Activated CD4-positive, CD25-positive, alpha-beta regulatory T cell (primary cell): Measurements from ENCODE around the gene BCAR1.
"Not testable (repeated sequence)": the region's sequence is repeated elsewhere in the genome, so short reads cannot be mapped to it uniquely, and the experiment has no call there.

Source experiments
- DNase-seq, 4 experiments: peaks; one replicate each; lab custom pipeline; 2025; lab: John Stamatoyannopoulos, UW

Gene BCAR1

DNA sequence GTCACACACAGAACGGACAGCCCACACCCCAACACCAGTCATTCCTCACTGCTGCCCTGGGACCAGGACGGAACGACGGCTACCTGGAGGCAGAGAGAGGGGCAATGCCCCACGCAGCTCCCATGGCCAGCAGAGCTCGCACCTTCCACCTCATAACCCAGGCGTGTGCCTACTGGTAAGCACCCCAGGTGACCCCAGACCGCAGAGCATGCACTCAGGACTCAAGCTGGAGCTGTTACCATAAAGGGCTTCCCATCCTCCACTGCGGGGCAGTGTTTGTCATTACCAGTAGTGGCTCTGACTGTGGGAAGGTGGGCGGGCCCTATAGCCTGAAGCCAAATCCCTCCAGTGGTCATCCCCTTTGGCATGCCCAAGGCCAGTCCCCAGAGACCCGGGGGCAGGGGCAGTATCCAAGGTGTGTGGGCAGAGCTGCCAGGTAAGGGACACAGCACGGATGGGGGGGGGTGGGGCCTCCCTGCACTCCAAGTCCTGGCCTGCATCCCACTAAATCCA lies 4.7 kb upstream of the BCAR1 start:
- DNase-seq: no peak

DNA sequence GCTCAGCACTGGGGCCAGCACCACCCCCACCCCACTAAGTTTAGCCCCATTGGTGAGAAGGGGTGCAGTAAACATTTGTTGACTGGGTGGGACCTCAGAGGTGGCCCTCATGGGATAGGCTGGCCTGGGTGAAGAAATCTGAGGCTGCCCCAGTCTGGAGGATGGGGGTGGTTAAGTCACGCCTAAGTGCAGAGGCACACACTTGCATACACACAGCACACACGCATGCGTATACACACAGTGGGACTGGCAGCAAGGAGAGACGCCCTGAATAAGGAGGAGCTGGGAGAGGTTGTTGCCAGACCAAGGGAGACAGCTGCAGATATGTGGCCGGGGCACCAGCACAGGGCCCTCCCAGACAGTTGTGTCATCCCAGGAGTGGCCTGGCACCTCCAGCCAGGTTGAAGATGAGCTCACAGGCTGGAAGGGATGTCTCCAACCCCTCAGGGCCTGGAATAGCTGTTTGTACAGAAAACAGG lies 3.0 kb upstream of the BCAR1 start:
- DNase-seq: no peak

DNA sequence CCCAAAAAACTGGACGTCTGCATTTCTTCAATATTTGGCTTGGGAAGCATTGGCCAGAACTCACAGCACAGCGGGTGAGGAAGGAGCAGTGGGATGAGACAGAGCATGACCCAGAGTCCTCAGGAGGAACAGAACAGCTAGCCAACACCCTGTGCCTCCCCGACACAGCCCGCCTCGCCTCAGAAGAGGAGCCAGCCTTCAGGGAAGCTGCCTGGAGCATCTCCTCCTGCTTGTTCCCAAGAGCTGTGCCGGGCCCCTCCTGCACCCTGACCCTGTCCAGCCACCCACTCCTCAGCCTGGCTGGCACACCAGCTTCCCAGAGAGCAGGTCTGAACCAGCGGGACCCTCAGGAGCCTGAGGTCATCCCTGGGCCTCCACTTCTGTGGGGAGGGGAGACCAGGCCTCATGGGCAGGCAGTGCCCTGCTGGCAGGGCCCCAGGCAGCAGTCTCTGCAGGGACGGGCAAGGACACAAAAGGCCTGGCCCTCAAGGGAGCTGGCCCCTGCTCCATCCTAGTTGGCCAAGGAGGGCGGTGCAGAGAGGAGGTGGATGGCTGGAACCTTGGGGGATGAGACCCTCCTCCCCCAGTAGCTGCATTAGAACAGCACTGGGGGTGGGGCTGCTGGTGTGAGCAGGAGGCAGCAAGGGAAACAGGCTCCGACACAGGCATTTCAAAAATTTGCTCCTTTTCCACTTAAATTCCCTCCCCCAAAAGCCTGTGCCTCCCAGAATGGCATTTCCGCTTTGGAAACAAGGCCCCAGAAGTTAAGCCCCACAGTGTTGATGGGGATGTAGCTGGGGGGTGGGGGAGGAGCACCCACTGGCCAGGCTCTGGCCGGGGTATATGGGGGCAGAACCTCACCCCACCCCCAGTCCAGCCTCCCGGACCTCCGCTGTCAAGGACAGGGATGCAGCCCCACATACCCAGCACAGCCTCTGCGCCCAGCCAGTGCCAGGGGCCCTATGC lies 1.8 kb upstream of the BCAR1 start:
- no peak for DNase-seq

DNA sequence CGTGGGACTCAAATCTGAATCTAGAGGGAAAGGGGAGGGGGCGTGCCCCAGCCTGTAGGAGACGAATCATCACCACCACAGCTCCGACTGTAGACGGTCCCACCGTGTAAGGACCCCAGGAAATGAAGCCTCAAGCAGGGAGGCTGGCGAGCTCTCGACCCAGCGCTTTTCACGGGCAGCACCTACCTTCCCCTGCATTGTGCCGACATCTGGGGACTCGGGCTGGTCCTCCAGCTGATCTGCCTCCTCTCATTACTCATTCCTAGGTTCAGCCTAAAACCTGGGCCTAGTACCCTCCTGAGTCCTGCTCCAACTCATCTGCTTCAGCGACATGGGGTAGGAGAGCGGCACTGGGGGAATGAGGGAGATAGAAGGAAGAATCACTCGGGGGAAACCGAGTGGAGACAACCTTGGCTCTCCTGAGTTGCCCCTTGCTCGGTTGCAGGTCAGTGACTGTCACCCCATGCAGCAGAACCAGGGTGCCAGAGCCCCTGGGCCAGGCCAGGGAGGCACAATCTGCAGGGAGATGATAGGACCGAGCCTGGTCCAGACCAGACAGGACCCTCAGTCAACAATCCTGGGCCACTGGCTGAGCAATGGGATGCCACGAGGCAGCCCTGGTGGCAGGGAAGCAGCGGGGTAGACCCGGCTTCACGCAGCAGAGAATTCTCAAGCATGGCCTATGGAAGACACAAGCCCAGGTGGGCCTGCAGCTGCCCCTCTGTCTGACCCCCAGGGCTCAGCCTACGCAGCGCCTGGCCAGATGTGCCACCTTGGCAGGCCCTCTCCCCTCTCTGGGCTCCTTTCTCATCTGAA lies 833 bp upstream of the BCAR1 start:
- no peak for DNase-seq

DNA sequence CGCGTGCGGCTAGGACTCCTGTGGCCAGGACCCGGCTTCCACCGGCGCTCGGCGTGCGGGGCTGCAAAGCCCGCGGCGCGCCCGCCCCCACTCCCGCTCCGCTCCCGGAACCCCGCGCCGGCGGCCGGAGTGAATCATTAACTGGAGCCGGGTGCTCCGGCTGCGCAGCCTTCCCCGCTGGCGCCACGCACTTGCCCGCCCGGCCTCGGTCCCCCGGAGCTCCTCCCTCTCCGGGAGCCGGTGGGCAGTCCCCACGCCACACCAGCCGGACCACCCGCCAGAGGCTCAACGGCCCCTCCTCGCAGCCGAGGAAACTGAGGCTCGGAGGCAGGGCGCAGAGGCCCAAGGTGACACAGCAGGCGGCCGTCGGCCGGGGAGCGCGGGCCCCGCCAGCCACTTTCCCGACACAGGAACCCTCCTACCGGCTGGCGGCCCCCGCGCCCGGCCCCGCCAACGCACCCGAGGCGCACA lies 580 bp downstream of the BCAR1 start:
- no peak for DNase-seq

DNA sequence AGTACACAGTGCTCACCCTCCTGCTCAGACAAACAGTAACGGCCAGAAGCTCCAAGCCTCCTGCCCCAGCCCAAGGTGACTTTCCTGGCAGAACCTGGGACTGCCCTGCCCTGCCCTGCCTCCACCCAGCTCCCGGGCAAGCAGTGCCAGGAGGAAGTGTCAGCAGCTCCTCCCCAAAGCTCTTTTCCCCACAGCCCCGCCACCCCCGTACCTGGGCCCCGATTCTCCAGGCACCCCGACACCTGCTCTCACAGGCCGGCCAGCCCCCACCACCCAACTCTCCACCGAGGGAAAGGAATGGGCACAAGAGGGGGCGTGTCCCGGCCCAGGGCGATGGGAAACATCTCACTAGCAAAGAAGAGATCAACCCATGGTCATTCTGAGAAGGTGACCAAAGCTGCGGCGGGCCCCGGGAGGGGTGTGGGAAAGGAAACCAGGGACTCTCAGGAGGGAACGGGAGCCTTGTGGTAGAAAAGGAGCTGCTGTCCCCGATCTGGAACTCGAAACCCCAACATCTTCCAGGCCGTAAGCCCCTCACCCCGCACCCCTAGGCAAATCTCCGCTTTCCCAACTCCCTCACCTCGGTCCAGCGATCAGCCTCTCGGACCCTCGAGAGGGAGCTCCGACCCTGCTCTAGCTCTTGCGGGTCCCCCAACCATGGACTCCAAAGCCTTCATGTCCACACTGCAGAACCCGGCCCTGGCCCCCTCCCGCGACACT lies 1.2 kb downstream of the BCAR1 start:
- DNase-seq: no peak

DNA sequence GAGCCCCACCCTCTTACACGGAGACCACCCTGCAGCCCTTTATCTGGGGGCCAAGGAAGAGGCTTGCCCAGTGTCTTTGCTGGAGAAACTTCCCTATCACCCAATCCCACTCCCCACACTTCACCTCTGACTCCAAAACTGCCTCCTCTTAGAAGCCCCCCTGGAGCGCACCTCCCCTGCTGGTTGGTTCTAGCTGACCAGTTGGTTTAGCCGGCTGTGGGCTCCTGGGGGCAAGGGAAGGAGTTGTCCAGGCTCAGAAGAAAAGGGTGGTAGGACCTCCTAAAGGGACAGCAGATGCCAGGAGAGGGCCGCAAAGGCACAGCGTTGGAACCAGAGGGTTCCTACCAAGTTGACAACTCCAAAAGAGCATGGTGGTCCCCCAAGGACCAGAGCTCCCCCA lies 2.0 kb downstream of the BCAR1 start:
- no peak for DNase-seq

DNA sequence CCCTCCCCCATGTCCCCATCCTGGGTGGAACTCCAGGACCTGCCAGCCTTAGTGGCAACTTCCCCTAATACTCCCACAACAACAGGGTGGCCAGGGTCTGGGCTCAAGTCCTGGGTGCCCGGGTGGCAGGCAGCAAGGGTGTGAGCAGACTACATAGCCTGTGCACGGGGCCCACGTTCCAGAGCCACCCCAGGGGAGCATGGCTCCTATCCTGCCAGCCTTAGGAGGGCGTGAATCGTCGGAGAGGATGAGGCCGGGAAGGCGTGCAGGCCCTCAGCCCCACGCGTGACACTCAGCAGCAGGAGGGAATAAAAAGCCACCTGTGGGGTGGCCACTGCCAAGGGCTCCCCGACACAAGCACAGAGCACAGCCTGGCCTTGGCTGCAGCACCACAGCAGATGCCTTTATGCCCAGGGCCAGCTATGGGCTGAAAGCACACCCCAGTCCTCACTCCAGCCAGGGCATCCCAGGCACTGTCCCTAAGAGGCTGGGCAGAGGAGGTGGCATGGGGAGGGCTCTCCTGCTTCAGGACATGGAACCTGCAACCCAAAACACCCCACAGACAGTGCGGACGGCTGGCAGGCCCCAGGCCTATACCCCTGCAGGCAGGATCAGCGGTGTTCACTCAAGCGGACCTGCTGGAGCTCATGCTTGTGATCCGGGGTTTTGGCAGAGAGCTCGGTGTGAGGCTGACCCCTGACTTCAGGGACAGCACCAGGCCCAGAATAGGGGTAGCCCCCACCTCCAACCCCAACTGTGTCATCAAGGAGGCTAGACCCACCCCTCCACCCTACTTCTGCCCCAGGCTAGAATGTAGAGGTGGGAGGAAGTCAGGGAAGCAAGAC lies 2.7 kb downstream of the BCAR1 start:
- DNase-seq: no peak

DNA sequence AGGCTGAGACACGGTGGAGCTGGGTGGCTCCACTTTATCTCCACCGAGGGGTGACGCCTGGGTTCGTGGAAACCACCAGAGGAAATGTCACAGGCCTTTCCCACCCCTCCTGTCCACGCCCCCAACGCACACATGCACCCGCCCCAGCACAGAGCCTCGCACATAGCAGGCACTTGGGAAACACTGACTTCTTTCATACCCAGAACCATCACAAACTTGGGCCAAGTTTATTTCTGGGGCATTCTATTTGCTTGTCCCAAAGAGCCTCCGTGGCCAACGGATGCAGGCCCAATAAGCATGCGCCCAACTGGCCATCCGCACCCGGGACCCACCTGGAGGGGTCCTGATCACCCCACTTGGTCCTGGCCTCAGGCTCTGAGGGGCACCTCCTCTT lies 3.3 kb downstream of the BCAR1 start:
- no peak for DNase-seq

DNA sequence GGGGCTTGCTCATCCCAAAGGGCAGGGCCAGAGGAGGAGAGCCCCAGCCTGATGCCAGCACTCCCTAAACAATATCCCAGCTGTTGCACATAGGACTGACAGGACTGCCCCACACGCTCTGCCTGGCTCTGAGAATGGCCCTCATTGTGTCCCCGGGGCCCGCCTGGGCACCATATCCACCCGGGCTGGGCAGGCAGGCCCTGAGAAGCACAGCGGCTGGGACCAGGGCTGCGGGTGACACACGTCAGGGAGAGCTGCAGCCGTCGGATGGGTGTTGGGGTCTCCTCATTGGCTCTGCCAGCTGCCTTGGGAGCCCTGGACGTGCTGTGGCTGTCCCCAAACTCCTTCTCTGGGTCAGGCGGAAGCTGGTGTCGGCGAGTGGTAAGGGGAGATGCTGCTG lies 4.2 kb downstream of the BCAR1 start:
- DNase-seq: no peak

DNA sequence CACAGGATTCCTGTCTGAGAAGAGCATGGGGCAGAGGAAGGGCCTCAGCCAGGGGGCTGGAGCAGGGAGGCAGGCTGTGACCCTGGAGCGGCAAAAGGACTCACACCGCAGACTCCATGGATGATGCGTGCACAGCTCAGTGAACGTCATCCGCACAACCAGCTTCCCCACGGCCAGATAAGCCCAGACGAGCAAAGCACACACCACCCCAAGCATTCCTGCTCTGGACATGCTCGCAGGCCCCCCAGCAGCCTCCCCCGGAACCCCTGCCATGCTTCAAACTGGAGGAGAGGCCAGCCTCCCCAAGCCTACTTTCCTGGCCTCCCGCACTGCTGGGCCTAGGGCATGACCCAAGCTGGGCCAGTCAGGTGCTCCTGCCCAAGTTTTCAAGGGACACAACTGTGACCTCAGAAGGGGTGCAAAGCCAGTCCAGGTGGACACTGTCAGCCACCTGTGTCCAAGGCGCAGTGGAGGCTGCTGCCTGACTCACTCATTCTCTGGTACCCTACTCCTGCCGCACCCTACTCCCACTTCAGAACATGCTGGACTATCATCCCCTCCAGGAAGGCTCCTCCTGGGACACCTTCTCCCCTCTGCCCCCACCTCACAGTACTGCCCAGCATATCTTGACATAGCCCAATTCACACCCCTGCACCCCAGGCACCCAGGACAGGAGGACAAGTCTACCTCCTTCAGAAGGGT lies 4.8 kb downstream of the BCAR1 start:
- DNase-seq: no peak

DNA sequence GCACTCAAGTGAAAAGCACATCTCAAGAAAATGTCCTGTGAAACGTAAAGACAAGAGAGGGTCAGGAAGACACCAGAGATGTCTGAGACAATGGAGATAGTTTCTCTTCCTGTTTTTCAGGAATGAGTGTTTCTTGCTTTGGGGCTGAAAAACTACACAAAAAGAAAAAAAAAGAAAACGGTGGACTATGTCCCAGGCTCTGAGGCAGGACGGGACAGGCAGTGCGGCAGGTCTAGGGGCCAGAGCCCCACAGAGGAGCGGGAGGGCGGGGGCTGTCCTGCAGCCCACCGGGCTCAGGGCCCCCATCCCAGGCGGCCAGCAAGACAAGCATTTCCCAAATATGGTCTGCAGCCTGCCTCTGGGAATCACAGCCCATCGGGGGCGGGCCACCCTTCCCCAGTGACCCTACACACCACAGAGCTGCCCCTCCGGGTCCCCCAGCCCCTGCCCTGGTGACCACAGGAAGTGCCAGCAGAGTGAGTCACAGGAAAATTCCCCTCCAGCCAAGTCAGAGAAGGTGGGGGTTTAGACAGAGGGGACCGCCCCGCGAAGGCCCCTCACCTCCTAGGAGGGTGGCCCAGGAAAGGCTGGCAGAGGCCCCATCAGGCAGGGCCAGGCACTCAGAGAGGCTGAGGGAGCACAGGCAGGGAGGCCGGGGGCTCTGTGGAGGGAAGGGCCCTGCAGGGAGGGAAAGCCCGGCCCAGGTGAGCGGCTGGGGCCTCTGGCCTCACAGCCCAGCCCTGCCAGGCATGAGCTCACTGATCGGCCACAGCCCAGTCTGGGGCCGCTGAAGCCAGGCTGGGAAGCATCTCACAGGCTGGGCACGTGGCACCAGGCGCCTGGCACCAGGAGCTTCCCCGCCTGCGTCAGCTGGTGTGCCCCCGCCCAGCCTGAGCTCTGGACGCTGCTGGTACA lies 6.3 kb downstream of the BCAR1 start:
- DNase-seq: no peak

DNA sequence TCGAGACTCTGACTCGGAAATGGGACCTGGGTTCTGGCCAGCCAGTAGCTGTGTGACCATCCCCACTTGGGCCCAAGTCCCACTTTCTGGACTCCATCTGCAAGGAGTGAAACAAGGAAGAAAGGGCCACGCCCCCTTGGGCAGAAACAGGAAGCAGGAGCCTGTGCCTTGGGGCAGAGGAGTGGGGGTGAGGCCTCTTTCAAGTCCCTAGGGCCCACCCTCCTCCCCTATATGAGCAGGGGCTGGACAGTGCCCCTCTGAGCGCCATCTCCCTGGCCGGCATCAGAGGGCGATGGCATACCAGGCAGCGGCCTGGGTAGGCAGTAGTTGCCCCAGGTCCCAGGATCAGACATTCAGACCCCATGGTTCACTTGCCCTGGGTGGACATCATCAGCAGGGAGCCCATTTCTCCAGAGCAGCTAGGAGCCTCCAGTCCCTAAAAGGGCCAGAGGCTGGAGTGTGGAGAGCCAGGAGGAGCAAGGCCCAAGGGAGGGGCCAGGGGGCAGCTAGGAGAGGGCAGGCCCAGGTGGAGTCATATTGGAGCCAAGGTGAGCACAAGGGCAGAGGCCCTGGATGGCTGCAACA lies 7.1 kb downstream of the BCAR1 start:
- no peak for DNase-seq

DNA sequence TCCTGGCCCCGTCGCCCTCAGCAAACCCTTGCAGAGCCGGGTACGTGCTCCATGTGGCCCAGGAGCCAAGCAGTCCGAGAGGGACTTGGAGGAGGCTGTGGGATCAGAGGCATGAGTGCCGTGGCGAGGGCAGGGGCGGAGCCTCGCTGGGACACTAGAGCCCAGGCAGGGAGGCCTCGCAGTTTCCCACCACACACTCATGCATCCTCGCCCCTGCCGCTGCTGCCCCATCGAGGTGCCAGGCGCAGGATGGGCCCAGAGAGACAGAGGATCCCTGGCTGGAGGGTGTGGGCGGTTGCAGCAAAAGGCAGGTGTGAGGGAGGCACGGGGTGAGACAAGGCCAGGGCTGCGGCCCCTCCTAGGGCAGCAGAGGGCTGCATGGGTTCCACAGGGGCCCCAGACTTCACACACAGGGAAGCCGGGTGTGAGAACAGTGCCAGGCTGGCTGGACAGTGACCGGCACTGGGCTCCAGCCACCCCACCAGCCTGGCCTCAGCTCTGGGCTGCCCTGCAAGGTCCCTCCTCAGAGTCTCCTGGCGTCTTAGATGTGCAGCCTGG lies 7.7 kb downstream of the BCAR1 start:
- DNase-seq: no peak

DNA sequence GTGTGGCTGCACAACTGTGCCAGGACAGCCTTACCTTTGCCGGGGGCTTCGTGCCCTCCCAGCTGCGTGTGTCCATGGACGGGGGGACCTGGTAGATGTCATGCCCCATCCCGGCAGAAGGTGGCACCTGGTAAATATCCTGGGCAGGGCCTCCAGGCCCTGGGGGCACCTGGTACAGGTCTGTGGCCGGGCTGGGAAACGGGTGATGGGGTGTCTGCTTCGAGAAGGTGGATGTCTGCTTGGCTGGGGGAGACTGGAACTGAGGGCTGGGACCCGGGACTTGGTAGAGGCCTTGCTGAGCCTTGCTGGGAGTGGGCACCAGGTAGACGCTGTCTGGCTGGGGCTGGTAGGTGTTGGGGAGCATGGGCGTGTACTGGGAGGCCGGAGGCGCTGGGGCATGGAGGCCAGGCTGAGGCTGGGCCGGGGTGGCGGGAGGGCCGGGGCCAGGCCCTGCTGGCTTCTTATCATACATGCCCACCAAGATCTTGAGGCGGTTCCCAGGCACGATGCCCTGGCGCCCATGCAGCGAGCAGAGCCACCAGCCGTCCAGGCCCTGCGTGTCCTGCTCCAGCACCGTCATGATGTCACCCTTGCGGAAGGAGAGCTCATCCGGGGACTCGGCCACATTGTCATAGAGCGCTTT lies 8.9 kb downstream of the BCAR1 start:
- DNase-seq: not testable (repeated sequence)

DNA sequence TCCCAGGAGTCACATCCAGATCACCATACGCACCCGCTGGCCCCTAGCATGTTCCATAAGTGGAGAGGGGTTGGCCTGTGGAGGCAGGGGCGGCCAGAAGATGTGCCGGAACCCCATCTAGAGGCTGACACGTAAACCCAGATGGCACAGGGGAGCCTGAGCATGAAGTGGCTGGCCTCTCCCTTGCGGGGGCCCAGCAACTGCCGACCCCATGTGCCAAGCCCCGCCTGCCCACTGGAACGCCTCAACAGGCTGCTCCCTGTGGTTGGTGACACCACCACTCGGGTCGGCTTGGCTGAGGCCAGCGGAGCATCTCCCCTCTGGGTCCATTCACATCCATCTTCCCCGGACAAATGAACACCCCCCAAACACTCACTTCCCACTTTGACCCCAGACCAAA lies 9.5 kb downstream of the BCAR1 start:
- no peak for DNase-seq

DNA sequence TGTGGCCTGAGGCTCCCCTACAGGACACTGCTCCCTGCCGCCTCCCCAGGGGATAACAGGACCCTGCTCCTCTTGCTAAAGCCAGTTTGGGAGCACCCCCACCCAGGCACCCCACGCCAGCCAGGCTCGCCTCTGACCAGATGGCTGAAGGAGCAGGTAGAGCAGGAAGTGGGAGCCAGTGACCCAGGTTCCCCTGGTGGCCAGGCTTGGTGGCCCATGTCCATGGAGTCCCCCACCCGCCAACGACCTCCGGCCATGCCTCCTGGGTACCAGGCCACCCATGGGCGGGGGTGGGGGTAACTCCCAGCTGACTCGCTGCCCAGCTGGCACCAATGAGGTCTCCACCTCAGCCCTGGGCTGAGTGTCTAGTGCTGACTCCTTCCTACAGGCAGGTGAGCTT lies 10.0 kb downstream of the BCAR1 start:
- no peak for DNase-seq

DNA sequence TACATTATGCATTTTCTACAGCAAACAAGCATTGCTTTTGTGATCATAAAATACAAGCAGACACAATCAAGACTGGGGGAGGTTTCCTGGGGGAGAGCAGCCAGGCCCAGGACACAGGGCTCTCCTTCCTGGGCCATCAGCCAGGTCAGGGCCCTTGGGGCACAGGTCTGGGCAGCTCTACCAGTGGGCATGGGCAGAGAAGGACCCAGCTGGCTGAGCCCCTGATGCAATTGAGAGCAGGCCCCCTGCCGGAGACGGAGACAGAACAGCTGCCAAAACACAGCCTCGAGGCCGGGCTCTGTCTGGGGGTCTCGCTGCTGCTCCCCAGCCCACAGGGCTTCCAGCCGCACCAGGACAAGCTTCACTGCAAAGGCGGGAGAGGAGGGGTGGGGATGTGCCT lies 10.8 kb downstream of the BCAR1 start:
- DNase-seq: not testable (repeated sequence)
